Measurements from ENCODE around the gene ECI1. TPM values are rescaled to one million over a fixed set of nuclear protein-coding genes. Genes with fewer than 3 reads are reported as not detected.
A peak's percentile ranks its signal among the peaks of the same experiment; 100 is the strongest.

The ECI1 gene
- total and polyA plus RNA-seq, 4 donors: 18.8 to 58.9 (median 53.9) TPM

DNA sequence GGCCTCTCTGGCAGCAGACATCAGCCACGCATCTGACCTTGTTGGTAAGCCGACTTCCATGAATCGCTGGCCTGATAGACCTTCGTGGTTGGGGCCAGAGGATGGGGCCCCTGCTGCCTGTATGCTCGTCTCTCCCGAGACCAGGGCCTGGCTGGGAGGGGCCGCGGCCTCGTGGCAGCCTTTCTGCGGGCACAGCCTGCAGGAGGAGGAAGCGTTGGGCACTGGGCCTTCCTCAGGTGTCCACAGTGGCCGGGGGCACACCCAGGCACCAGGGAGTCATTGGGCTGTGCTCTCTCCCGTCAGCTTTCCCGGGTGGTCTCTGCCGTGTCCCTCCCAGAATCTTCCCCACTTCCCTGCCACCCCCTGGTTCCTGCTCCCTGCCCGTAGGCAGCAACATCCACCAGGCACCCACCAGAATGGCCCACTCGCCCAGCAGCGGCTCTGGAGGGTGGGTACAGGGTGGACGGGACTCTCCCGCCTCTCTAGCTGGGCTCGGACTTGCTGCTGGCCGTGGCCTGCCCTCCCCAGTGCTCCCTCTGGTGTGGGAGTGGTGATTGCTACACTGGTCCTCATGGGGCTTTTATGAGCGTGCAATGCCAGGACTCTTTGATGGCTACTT, 21.6 kb downstream of the ECI1 start:
- no peak overlapping the region for H3K4me3 ChIP-seq (ENCODE audit: low read depth, low read length)
- H3K27me3 ChIP-seq (ENCODE audit: control insufficient read depth, insufficient read depth, low read length): no peaks in the 10 kb centered on the region
- H3K9me3 ChIP-seq (ENCODE audit: control insufficient read depth, insufficient read depth, low read length): no peaks in the 10 kb centered on the region
- peaks cover 6% of the 10 kb centered on the region for H3K4me1 ChIP-seq (ENCODE audit: control insufficient read depth, insufficient read depth, low read length)
- H3K27ac ChIP-seq (ENCODE audit: low read depth, low read length): no peak overlapping the region
- no peak for DNase-seq (ENCODE audit: low read depth in 4 of 6, low spot score in 6 of 6)
- 87% methylated on average over 21 of the region's 23 CpGs for WGBS (ENCODE audit: insufficient coverage)
- H3K36me3 ChIP-seq (ENCODE audit: control insufficient read depth, insufficient read depth, low read length): peaks cover 88% of the 10 kb centered on the region

DNA sequence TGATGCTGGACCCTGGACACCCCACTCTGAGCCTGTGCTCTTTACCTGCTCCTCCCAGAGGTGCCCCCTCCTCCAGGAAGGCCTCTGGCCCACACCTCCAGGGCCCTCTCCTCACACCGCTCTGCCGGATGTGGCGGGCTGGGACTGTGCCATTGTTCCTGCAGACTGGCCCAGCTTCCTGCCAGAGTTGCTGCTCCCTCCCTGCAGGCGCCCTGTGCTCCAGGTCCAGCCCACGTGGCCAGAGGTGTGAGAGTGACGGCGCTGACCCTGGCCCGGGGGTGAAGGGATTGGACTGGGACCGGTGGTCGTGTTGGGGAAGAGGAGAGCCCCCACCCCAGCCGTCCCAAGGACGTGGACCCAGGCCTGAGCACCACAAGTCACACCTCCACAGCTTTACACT, 22.3 kb downstream of the ECI1 start:
- Histone ChIP-seq H3K36me3 (ENCODE audit: control insufficient read depth, insufficient read depth, low read length) (peaks cover 85% of the 10 kb centered on the region), H3K4me1 (ENCODE audit: control insufficient read depth, insufficient read depth, low read length) (peaks cover 13% of the 10 kb centered on the region), H3K9me3 (ENCODE audit: control insufficient read depth, insufficient read depth, low read length) (no peaks in the 10 kb centered on the region), H3K27ac (ENCODE audit: low read depth, low read length) (no peak overlapping the region), H3K4me3 (ENCODE audit: low read depth, low read length) (no peak overlapping the region), H3K27me3 (ENCODE audit: control insufficient read depth, insufficient read depth, low read length) (no peaks in the 10 kb centered on the region)
- WGBS (ENCODE audit: insufficient coverage): 96% methylated on average over 10 of the region's 12 CpGs
- DNase-seq (ENCODE audit: low read depth in 4 of 6, low spot score in 6 of 6): no peak

DNA sequence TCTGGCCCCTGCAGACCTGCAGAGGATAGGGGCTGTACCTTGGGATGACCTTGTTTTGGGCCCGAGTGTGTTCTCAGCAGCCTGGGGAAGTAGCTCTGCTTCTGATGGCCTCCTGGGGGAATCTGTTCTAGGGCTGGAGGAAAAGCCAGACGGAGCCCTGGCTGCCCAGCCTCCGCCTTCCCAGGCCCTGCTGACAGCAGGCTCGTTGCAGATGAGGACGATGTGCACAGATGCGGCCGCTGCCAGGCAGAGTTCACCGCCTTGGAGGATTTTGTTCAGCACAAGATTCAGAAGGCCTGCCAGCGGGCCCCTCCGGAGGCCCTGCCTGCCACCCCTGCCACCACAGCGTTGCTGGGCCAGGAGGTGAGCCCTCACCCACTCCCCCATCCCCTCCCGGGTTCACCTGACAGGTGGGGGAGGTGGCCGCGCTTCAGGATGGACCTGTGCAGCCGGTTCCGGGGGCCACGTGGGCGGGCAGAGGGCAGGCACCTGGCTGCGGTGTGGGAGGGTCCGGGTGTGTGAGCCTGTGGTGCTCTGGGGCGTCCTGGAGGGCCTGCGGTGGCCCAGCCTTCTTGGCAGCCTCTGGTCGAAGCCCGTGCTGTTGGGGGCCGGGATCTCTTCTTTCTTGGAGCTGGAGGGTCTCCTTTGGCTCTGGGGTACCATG, 23.1 kb downstream of the ECI1 start:
- Histone ChIP-seq H3K9me3 (ENCODE audit: control insufficient read depth, insufficient read depth, low read length) (no peaks in the 10 kb centered on the region), H3K36me3 (ENCODE audit: control insufficient read depth, insufficient read depth, low read length) (peaks cover 77% of the 10 kb centered on the region), H3K4me1 (ENCODE audit: control insufficient read depth, insufficient read depth, low read length) (peaks cover 16% of the 10 kb centered on the region), H3K27me3 (ENCODE audit: control insufficient read depth, insufficient read depth, low read length) (no peaks in the 10 kb centered on the region), H3K4me3 (ENCODE audit: low read depth, low read length) (no peak overlapping the region), H3K27ac (ENCODE audit: low read depth, low read length) (no peak overlapping the region)
- no peak for DNase-seq (ENCODE audit: low read depth in 4 of 6, low spot score in 6 of 6)
- 94% methylated on average over 24 of the region's 25 CpGs for WGBS (ENCODE audit: insufficient coverage)

DNA sequence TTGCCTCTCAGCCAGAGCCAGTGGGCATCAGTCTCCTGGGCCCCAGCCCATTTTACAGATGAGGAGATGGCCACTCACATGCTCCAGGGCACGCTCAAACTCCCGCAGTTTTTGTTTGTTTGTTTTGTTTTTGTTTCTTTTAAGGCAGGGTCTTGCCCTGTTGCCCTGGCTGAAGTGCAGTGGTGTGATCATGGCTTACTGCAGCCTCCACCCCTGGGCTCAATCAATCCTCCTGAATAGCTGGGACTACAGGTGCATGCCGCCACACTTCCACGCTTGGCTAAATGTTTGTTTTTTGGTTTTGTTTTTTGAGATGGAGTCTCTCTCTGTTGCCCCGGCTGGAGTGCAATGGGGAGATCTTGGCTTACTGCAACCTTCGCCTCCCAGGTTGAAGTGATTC, 24.5 kb downstream of the ECI1 start:
- 84% methylated on average over 4 of the region's 6 CpGs for WGBS (ENCODE audit: insufficient coverage)

DNA sequence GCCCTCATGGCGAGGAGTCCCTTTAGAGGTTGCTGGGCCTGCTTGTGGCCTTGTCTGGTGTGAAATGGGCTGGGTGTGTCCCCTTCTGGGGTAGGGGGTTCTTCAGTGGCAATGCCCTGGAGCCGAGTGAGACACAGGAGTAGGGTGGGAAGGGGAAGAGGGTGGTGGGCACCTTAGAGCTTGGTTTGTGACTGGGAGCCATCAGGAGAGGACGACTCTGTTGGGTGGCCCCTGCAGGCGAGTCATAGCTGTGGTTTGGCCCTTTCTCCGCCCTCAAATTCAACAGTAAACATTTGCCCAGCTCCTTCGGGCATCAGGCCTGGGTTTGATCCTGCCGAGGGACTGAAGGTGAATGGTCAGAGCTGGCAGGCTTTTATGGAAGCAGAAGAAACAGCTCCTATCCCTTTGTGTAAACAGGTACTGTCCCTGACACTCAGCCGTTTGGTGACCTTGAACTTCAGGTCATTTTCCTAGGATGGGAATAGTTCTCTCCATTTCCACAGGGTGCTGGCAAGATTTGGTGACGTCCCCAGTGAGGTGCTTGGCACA, 25.1 kb downstream of the ECI1 start:
- H3K9me3 ChIP-seq (ENCODE audit: control insufficient read depth, insufficient read depth, low read length): no peaks in the 10 kb centered on the region
- no peak overlapping the region for H3K27ac ChIP-seq (ENCODE audit: low read depth, low read length)
- no peak overlapping the region for H3K4me3 ChIP-seq (ENCODE audit: low read depth, low read length)
- peaks cover 58% of the 10 kb centered on the region for H3K36me3 ChIP-seq (ENCODE audit: control insufficient read depth, insufficient read depth, low read length)
- DNase-seq (ENCODE audit: low read depth in 4 of 6, low spot score in 6 of 6): no peak
- no peaks in the 10 kb centered on the region for H3K27me3 ChIP-seq (ENCODE audit: control insufficient read depth, insufficient read depth, low read length)
- H3K4me1 ChIP-seq (ENCODE audit: control insufficient read depth, insufficient read depth, low read length): peaks cover 22% of the 10 kb centered on the region
- WGBS (ENCODE audit: insufficient coverage): 85% methylated on average over 6 of the region's 9 CpGs

More for the DNA sequence above, 24.5 kb downstream of the ECI1 start:
- Histone ChIP-seq H3K27ac (ENCODE audit: low read depth, low read length) (no peak overlapping the region), H3K9me3 (ENCODE audit: control insufficient read depth, insufficient read depth, low read length) (no peaks in the 10 kb centered on the region), H3K4me3 (ENCODE audit: low read depth, low read length) (no peak overlapping the region), H3K36me3 (ENCODE audit: control insufficient read depth, insufficient read depth, low read length) (peaks cover 64% of the 10 kb centered on the region), H3K27me3 (ENCODE audit: control insufficient read depth, insufficient read depth, low read length) (no peaks in the 10 kb centered on the region), H3K4me1 (ENCODE audit: control insufficient read depth, insufficient read depth, low read length) (peaks cover 22% of the 10 kb centered on the region)
- no peak for DNase-seq (ENCODE audit: low read depth in 4 of 6, low spot score in 6 of 6)

DNA sequence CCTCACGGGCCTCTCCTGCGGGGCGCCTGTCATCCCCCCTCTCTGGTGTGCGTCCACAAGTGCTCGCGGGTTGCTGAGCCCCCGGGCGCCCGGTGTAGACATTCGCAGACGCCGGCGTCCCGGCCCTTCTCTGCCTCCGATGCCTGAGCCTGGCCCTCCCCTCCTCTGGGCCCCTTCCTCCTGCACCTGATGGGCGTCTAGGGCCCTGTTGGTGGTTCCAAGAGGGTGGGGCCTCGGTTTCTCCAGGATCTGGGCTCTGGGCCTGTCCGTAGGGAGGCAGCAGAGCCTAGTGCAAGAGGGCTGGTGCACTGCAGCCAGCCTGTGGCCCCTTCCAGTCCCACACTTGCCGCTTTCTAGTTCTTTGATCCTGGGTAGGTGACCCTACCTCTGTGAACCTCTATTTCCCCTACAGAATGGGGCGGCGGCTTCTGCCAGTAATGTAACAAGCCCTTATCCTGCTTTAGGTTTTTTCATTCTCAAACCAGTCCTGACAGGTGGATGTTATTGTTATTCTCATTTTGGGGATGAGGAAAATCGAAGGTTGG, 27.4 kb downstream of the ECI1 start:
- H3K4me1 ChIP-seq (ENCODE audit: control insufficient read depth, insufficient read depth, low read length): peaks cover 22% of the 10 kb centered on the region
- H3K27ac ChIP-seq (ENCODE audit: low read depth, low read length): peak overlapping the region; percentile 84
- no peaks in the 10 kb centered on the region for H3K9me3 ChIP-seq (ENCODE audit: control insufficient read depth, insufficient read depth, low read length)
- H3K27me3 ChIP-seq (ENCODE audit: control insufficient read depth, insufficient read depth, low read length): no peaks in the 10 kb centered on the region
- H3K4me3 ChIP-seq (ENCODE audit: low read depth, low read length): peak overlapping the region; percentile 82
- H3K36me3 ChIP-seq (ENCODE audit: control insufficient read depth, insufficient read depth, low read length): peaks cover 35% of the 10 kb centered on the region
- DNase-seq (ENCODE audit: low read depth in 4 of 6, low spot score in 6 of 6): peak in 2 of 6 donors; percentile 26 to 54
- WGBS (ENCODE audit: insufficient coverage): 3% methylated on average over 20 of the region's 22 CpGs

DNA sequence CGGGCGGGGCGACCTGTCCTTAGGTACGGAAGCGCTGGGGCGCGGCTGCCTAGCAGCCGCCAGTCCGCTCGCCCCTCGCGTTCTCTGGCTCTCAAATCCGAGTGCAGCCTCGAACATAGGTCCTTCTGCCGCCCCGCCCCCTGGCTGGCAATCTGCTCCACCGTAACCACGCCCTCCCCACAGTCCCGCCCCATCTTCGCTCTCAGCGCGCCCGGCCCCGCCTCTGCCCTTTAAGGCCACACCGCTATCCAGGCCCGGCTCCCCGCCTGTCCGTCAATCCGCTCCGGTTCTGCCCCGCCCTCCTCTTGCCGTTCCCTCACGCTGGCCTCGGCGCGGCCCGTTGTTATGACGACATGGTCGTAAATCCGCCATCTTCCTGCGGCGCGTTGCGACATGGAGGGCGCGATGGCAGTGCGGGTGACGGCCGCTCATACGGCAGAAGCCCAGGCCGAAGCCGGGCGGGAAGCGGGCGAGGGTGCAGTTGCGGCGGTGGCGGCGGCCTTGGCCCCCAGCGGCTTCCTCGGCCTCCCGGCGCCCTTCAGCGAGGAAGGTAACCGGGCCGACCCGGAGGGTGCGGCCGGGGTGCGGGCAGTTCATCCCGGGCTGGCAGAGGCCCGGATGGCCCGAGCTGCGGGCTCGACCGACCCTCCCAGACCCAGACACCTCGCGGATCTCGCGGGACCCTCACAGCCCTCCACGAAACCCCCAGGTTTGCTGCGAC, 28.0 kb downstream of the ECI1 start, which contains the start of gene E4F1:
TSS of gene E4F1 (plus strand) at position 371 of the 721 bp plus-strand sequence. CDS start at position 394, 23 bp downstream.
- Histone ChIP-seq H3K27me3 (ENCODE audit: control insufficient read depth, insufficient read depth, low read length) (no peaks in the 10 kb centered on the region), H3K9me3 (ENCODE audit: control insufficient read depth, insufficient read depth, low read length) (no peaks in the 10 kb centered on the region), H3K4me1 (ENCODE audit: control insufficient read depth, insufficient read depth, low read length) (peaks cover 22% of the 10 kb centered on the region), H3K36me3 (ENCODE audit: control insufficient read depth, insufficient read depth, low read length) (peaks cover 28% of the 10 kb centered on the region), H3K27ac (ENCODE audit: low read depth, low read length) (peak within 1 kb of the TSS; percentile 90), H3K4me3 (ENCODE audit: low read depth, low read length) (peak within 1 kb of the TSS; percentile 82)
- WGBS (ENCODE audit: insufficient coverage): 0% methylated on average over 82 of the region's 82 CpGs
- DNase-seq (ENCODE audit: low read depth in 4 of 6, low spot score in 6 of 6): peak; percentile 89 to 99 (median 98)

DNA sequence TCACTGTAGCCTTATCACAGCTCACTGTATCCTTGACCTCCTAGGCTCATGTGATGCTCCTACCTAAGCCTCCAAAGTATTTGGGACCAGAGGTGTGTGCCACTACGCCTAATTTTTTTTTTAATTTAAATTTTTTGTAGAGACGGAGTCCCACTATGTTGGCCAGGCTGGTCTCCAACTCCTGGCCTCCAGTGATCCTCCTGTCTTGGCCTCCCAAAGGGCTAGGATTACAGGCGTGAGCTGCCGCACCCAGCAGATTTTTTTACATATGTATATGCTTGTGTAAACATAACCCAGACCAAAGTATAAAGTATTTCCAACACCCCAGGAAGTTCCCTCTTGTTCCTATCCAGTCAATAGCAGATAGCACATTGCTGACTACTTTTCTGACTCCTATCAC, 35.1 kb downstream of the ECI1 start:
- Histone ChIP-seq H3K4me1 (ENCODE audit: control insufficient read depth, insufficient read depth, low read length) (peaks cover 26% of the 10 kb centered on the region), H3K4me3 (ENCODE audit: low read depth, low read length) (no peak overlapping the region), H3K27me3 (ENCODE audit: control insufficient read depth, insufficient read depth, low read length) (no peaks in the 10 kb centered on the region), H3K36me3 (ENCODE audit: control insufficient read depth, insufficient read depth, low read length) (peaks cover 20% of the 10 kb centered on the region), H3K9me3 (ENCODE audit: control insufficient read depth, insufficient read depth, low read length) (no peaks in the 10 kb centered on the region), H3K27ac (ENCODE audit: low read depth, low read length) (no peak overlapping the region)
- no peak for DNase-seq (ENCODE audit: low read depth in 4 of 6, low spot score in 6 of 6)
- WGBS (ENCODE audit: insufficient coverage): 100% methylated on average over 2 of the region's 4 CpGs

DNA sequence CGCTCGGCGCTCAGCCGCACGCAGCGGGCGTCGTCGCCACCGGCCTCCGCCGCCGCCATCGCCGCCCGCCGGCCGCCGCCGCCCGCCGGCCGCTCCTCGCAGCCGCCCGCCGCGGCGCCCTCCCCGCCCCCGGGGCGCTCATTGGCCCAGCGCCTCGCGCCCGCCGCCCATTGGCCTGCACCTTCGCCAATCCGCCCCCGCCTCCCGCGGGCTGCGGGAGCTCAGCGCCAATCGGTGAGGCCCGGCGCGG, 36.7 kb downstream of the ECI1 start, which contains the start of gene PGP:
TSS of gene PGP (minus strand) at position 122 of the 250 bp plus-strand sequence. CDS start at position 59, 63 bp downstream.
- Histone ChIP-seq H3K4me1 (ENCODE audit: control insufficient read depth, insufficient read depth, low read length) (peaks cover 35% of the 10 kb centered on the region), H3K4me3 (ENCODE audit: low read depth, low read length) (peak within 1 kb of the TSS; percentile 59), H3K36me3 (ENCODE audit: control insufficient read depth, insufficient read depth, low read length) (peaks cover 37% of the 10 kb centered on the region), H3K27ac (ENCODE audit: low read depth, low read length) (peak within 1 kb of the TSS; percentile 91), H3K9me3 (ENCODE audit: control insufficient read depth, insufficient read depth, low read length) (no peaks in the 10 kb centered on the region), H3K27me3 (ENCODE audit: control insufficient read depth, insufficient read depth, low read length) (no peaks in the 10 kb centered on the region)
- DNase-seq (ENCODE audit: low read depth in 4 of 6, low spot score in 6 of 6): peak in 1 of 6 donors; percentile 93
- 0% methylated on average over 48 of the region's 48 CpGs for WGBS (ENCODE audit: insufficient coverage)

Measured in spinal cord (tissue), 10 donors.